ENCODE results near the gene ARHGAP25.

- TF ChIP-seq CTCF (IDR thresholded peaks at IDR 0.05): no peak
- no peak for TF ChIP-seq POLR2A (IDR thresholded peaks at IDR 0.05)
These were observed 101.0 kb downstream of the ARHGAP25 start for GRCh38 chr2:68835621-68836020.

Measured in thyroid gland (tissue), 4 donors.